ENCODE results near the gene B3GNT2. TPM values are rescaled to one million over a fixed set of nuclear protein-coding genes. Genes with fewer than 3 reads are reported as not detected.

B3GNT2 gene
- total and polyA plus RNA-seq, 2 of the 4 experiments (the other 2 are of a cell fraction) = 5.0 to 11.1 TPM

DNA sequence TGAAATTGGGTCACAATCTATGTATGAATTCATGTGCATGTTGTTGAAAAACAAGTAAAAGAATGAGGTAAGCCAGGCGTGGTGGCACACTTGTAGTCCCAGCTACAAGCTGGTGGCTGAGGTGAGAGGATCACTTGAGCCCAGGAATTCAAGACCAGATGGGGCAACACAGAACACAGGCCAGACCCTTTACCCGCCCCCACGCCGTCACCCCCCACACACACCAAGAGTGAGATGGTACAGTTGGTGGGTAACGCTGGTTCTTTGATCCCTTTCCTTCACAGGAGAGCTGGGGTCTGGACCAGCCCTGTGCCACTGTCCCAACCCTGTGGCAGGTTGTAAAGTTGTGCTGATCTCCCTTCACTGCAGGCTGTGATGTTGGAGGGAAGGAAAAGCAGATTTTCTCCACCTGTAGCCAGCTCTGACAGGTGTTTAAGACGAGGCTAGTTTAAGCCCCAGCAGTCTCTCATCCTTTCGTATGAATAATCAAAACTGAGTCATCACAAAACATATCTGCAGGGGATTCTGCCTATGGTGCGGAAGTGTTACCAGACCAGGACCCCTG lies 13.6 kb downstream of the B3GNT2 start:
- Histone ChIP-seq H4K8ac (ENCODE audit: low read depth in 2 of 2, low read length in 2 of 2) (no peak overlapping the region), H3K23ac (ENCODE audit: low read depth, low read length) (no peak overlapping the region), H2BK20ac (ENCODE audit: low read depth, low read length) (no peak overlapping the region), H2AK9ac (replicated peaks; ENCODE audit: low read depth, low read length, poor library complexity) (no peak overlapping the region), H3K4me1 (ENCODE audit: control insufficient read depth, insufficient read depth, low read length) (no peaks in the 10 kb centered on the region), H3K79me1 (ENCODE audit: low read depth in 1 of 2, low read length in 2 of 2) (peaks cover 33 to 52% of the 10 kb centered on the region in 2 experiments), H3K18ac (ENCODE audit: low read depth, low read length) (no peak overlapping the region), H2AK5ac (ENCODE audit: low read depth, low read length) (no peak overlapping the region), H4K91ac (ENCODE audit: insufficient read depth, low read depth, low read length) (no peak overlapping the region), H4K5ac (ENCODE audit: low read depth, low read length) (no peak overlapping the region), H2BK120ac (ENCODE audit: low read depth, low read length) (no peak overlapping the region), H3K9me3 (ENCODE audit: control insufficient read depth, insufficient read depth, low read length) (peaks cover 3% of the 10 kb centered on the region; the same call in 1 of the 2 replicates), H3K4me3 (ENCODE audit: insufficient read depth, low read depth, low read length) (no peak overlapping the region), H3K14ac (replicated peaks; ENCODE audit: low read depth, low read length) (no peak overlapping the region), H3K9ac (ENCODE audit: low read depth, low read length) (no peak overlapping the region), H3K56ac (ENCODE audit: extremely low read depth, insufficient read depth, low read length) (no peak overlapping the region), H4K20me1 (ENCODE audit: insufficient read depth, low read length) (peaks cover 18% of the 10 kb centered on the region), H2AFZ (replicated peaks; ENCODE audit: low read length, poor library complexity) (no peak overlapping the region), H3K4me2 (ENCODE audit: low read depth, low read length) (no peak overlapping the region), H3K27ac (ENCODE audit: insufficient read depth, low read length) (no peak overlapping the region), H2BK15ac (ENCODE audit: low read depth, low read length) (no peak overlapping the region), H2BK5ac (ENCODE audit: low read depth, low read length, poor library complexity, severe bottlenecking) (no peak overlapping the region), H3K36me3 (ENCODE audit: control insufficient read depth, insufficient read depth, low read length) (no peaks in the 10 kb centered on the region), H3K9me1 (ENCODE audit: insufficient read depth, low read length) (peaks cover 6% of the 10 kb centered on the region; the same call in 1 of the 2 replicates), H3K27me3 (ENCODE audit: control insufficient read depth, insufficient read depth, low read length) (no peaks in the 10 kb centered on the region), H3K4ac (ENCODE audit: low read depth, low read length) (no peak overlapping the region)
- POLR2A ChIA-PET (ENCODE audit: unreplicated experiment) = no interaction called here
- ATAC-seq (ENCODE audit: low read depth) (no peak), DNase-seq (no peak)
- CTCF ChIA-PET = no interaction called here
- in situ Hi-C loops (cut with MboI; ENCODE audit: low sequenced_read_pairs) (no loop called here), dilution Hi-C loops (cut with HindIII; ENCODE audit: low sequenced_read_pairs, unreplicated experiment) (no loop called here), intact Hi-C loops (cut with micrococcal nuclease) (no loop called here)
- WGBS, 2 experiments (ENCODE audit: extremely low coverage in 2 of 2, insufficient read length in 1 of 2) = 100% methylated on average over 1 of the region's 8 CpGs; no CpG with 5 or more reads in 1 of the 2 experiments
- TF ChIP-seq RFX5 (IDR thresholded peaks at IDR 0.05; ENCODE audit: low read depth, low read length) (no peak), CHD1 (IDR thresholded peaks at IDR 0.05; ENCODE audit: low read depth, low read length) (no peak), NFE2L2 (IDR thresholded peaks at IDR 0.05; ENCODE audit: low read depth, low read length) (no peak), MAZ (IDR thresholded peaks at IDR 0.05; ENCODE audit: borderline replicate concordance, low read depth, low read length) (no peak), MAFK (IDR thresholded peaks at IDR 0.05; ENCODE audit: low read depth, low read length) (no peak), MXI1 (IDR thresholded peaks at IDR 0.05; ENCODE audit: borderline replicate concordance, low read depth, low read length) (no peak), RAD21 (IDR thresholded peaks at IDR 0.05; ENCODE audit: low read length) (no peak), FOS (IDR thresholded peaks at IDR 0.05; ENCODE audit: low read depth, low read length) (no peak), SMC3 (IDR thresholded peaks at IDR 0.05; ENCODE audit: low read depth, low read length) (no peak), RCOR1 (IDR thresholded peaks at IDR 0.05; ENCODE audit: insufficient replicate concordance, low read length) (no peak), CEBPB (IDR thresholded peaks at IDR 0.05; ENCODE audit: low read depth, low read length) (no peak), BHLHE40 (IDR thresholded peaks at IDR 0.05; ENCODE audit: low read depth, low read length) (no peak), POLR2A (IDR thresholded peaks at IDR 0.05; ENCODE audit: low read depth, low read length) (no peak)
- TF ChIP-seq, protein P1, sequence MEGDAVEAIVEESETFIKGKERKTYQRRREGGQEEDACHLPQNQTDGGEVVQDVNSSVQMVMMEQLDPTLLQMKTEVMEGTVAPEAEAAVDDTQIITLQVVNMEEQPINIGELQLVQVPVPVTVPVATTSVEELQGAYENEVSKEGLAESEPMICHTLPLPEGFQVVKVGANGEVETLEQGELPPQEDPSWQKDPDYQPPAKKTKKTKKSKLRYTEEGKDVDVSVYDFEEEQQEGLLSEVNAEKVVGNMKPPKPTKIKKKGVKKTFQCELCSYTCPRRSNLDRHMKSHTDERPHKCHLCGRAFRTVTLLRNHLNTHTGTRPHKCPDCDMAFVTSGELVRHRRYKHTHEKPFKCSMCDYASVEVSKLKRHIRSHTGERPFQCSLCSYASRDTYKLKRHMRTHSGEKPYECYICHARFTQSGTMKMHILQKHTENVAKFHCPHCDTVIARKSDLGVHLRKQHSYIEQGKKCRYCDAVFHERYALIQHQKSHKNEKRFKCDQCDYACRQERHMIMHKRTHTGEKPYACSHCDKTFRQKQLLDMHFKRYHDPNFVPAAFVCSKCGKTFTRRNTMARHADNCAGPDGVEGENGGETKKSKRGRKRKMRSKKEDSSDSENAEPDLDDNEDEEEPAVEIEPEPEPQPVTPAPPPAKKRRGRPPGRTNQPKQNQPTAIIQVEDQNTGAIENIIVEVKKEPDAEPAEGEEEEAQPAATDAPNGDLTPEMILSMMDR (conservative IDR thresholded peaks at IDR 0.05; ENCODE audit: low read depth, low read length) = no peak
- TF ChIP-seq, protein P2, sequence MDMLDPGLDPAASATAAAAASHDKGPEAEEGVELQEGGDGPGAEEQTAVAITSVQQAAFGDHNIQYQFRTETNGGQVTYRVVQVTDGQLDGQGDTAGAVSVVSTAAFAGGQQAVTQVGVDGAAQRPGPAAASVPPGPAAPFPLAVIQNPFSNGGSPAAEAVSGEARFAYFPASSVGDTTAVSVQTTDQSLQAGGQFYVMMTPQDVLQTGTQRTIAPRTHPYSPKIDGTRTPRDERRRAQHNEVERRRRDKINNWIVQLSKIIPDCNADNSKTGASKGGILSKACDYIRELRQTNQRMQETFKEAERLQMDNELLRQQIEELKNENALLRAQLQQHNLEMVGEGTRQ (IDR thresholded peaks at IDR 0.05; ENCODE audit: low read depth, low read length) = no peak
- no TSS peak for BruUV-seq (replicated peaks)
